HG02588 (cell line): Measurements from ENCODE around the gene DENND4C.
A peak's percentile ranks its signal among the peaks of the same experiment; 100 is the strongest.
"Not testable (repeated sequence)": the region's sequence is repeated elsewhere in the genome, so short reads cannot be mapped to it uniquely, and the experiment has no call there.

Experiments used
- ATAC-seq: cut with Tn5 transposase; IDR thresholded peaks from one replicate; pipeline ENCODE4 v1.9.1; 2021; ENCODE audit warnings: mild to moderate bottlenecking, moderate library complexity; ENCODE audit not compliant: unreplicated experiment

Gene DENND4C

DNA sequence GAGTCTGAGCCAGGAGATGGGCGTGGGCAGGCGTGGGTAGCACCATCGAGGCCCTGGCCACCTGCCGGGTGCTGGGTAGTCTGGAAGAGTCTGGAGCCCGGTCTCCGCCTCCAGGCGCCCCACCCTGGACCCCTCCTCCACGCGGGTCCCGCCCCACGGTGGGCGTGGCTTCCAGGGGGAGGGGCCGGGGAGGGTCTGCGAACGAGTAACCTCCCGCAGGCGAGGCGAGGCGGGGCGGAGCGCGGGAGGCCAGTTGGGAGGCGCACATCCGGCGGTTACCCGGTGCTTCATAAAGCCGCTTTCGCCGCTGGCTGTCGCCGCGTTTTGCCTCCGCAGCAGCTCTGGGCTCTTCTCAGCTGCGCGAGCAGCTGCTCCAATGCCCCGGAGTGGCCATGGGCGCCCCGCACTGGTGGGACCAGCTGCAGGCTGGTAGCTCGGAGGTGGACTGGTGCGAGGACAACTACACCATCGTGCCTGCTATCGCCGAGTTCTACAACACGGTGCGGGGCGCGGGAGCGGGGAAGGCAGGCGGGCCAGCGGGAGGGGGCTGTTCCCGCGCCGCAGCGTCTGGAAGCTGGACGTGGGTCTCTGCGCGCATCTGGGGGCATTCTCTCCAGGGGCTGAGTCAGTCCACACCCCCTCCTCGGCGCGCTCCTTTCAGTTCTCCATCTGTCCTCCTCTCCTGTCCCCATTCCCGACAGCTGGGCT lies 178.4 kb downstream of the DENND4C start, which contains the start of gene ACER2:
Gene ACER2 (plus strand): TSS at position 317 of the 708 bp plus-strand sequence. CDS start 76 bp downstream, at position 393.
- ATAC-seq = peak; percentile 95

DNA sequence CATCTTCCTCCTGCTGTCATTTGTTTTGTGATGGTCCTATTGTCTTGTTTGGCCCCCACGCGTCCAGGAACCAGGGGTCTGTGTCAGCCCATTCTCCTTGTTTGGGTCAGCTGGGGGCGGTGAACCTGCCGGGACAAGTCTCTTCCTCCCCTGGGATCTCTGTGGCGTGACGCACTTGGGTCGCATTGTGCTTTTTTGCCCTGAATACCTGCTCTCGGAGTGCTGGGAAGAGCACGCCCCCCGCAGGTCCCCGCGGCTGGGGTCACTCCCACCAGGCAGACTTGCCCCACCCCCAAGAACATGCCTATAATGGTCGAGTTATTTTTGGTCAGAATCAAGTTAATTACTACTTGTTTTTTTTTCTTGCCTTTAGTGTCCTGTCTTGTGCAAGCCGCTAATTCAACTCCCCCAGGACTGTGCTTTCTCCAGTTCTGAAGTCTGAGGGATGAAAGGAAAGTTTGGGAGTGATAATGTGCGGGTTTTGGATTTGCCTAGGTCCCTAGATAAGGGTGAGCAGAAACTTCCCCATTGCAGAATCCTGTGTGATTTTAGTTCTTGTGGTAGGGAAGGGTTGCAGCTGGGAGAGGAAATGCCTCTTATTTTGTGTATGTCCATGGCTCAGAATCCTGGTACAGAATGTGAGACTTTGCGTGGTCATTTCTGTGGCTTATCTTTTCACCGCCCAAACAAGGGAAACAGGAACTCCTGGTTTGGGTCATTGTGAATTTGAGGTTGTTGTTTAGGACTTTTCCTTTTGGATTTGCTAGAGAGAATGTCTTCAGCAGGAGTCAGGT lies 179.1 kb downstream of the DENND4C start:
- peak; percentile 13 for ATAC-seq

DNA sequence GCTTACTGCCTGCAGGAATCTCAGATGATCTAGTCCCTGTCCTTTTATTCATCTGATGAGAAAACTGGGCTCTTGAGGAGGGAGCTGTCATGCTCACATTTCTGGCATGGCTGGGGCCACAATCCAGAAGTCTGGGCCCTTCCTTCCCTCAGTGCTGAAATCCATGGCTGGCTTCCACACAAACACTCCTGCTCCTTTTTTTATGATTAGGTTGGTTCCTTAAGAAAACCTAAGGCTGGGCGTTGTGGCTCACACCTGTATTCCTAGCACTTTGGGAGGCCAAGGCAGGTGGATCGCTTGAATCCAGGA lies 179.7 kb downstream of the DENND4C start:
- ATAC-seq = no peak

DNA sequence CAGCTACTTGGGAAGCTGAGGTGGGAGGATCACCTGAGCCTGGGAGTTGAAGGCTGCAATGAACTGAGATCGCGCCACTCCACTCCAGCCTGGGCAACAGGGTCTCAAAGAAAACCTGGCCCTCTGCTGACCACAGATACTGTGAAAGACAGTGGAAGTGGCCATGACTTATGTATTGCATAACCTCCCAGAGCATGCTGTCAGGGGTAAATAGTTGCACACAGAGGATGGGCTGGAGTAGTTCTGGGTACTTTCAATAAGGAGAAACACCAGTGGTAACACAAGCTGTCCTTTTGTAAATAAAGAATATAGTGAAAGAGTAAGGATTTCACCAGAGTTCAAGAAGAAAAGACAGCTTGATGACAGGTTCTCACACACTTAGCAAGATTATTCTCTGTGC lies 180.1 kb downstream of the DENND4C start:
- no peak for ATAC-seq

DNA sequence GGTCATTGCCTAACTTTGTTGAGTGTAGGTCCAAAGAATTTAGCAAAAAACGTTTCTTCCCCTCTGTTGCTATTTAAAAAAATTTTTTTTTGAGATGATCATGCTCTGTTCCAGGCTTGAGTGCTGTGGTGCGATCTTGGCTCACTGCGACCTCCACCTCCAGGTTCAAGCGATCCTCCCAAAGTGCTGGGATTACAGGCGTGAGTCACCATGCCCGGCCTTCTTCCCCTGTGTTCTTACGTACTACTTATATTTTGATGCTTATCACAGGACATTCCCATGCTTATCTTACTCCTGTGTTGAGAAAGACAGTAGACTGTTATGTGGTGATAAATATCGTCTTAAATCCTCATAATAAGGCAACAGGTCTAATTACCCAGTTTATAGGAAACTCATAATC lies 180.8 kb downstream of the DENND4C start:
- ATAC-seq = no peak

DNA sequence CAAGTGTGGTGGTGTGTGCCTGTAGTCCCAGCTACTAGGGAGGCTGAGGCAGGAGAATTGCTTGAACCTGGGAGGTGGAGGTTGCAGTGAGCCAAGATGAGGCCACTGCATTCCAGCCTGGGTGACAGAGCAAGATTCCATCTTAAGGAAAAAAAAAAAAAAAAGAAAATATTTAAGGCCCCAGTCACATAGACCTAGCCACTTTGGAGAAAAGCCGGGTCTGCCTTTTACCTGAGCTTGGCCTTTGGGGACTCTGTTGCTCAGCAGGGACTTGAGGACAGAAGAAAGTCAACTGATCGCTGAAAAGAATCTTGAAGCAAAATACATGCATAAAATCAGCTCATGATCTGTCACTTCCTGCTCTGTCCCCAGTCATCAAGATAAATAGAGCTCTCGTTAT lies 183.0 kb downstream of the DENND4C start:
- ATAC-seq = not testable (repeated sequence)

DNA sequence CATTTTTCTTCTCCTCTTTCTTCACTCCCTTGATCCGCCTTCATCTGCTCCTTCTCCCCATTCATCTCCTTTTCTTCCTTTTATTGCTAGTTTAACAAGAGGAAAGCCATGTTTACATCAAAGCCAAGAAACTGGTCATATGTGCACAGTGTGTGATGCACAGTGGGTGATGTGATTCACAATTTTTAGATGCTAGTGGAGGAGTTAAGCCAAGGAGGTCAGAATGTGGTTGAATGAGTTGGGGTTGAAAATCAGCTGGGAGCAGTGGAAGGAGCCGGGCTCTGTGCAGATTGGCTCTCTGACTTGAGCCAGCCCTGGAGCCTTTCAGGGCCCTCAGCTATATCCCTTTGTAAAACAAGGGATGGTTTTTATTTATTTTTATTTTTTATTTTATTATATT lies 185.7 kb downstream of the DENND4C start:
- ATAC-seq = no peak

DNA sequence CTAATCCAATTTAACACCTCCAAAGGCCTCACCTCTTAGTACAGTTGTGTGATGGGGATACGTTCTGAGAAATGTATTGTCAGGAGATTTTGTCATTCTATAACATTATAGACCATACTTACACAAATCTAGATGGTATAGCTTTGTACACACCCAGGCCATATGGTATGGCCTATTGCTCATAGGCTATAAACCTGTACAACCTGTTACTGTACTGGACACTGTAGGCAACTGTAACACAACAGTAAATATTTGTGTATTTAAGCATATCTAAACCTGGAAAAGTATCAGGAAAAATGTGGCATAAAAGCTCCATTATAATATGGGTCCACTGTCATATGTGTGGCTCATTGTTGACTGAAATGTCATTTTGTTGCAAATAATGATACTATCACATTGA lies 190.4 kb downstream of the DENND4C start:
- no peak for ATAC-seq
